Left renal cortex interstitium (tissue), 4 donors: Measurements from ENCODE around the gene TTC28. TPM values are rescaled to one million over a fixed set of nuclear protein-coding genes. Genes with fewer than 3 reads are reported as not detected.
"Not testable (repeated sequence)": the region's sequence is repeated elsewhere in the genome, so short reads cannot be mapped to it uniquely, and the experiment has no call there.

Experiments used
- DNase-seq, 4 donors: peaks; one replicate each; pipeline ENCODE4 v3.0.0-alpha.2; 2013; ENCODE audit warnings: low read depth in 4 of 4, low spot score in 2 of 4, missing footprints in 1 of 4
- polyA plus RNA-seq, 4 donors: library from polyadenylated mRNA; unstranded; fragments of 120-200 nt; gene quantifications; one replicate each; pipeline ENCODE4 v1.2.1, GENCODE V29; 2013; ENCODE audit not compliant: insufficient read length in 4 of 4

The TTC28 gene
- polyA plus RNA-seq, 4 donors: 26.0 to 49.6 (median 35.9) TPM

DNA sequence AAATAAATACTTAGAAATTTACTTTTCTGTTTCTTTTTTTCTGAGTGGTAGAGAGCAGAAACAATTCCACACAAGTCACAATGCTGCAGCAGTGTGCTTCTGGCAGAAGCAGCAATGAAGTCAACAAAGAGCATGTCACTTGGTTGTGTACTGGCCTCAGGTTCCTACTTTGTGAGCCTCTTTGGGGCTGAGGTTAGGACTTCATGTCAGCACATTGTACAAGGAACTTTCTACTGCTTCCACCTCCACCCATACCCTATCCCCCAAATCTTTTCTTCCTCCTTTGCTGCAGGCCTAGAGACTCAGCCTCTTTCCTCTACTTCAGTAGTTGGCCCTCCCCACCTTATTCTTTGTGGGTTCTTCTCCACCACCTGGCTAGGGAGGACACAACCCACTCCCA is 507.9 kb downstream of the TTC28 start:
- no peak for DNase-seq

DNA sequence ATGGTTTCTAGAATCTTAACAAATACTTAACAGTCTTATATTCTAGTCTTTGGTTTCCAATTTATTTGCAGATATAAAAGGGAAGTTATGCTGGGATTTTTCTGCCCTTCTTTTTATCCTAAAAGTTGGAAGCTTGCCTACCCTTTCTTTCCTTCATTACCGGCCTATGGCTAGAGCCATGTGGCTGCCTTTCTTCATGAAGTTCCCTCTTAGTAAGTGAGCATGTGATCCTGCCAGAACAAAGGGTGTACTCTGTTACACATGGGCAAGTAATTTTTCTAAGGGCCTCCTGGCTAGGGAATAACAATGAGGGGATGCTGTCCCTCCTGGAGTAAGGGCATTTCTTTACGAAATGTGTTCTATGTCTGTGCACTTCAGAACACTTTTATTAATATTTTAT is 508.5 kb downstream of the TTC28 start:
- DNase-seq: no peak

DNA sequence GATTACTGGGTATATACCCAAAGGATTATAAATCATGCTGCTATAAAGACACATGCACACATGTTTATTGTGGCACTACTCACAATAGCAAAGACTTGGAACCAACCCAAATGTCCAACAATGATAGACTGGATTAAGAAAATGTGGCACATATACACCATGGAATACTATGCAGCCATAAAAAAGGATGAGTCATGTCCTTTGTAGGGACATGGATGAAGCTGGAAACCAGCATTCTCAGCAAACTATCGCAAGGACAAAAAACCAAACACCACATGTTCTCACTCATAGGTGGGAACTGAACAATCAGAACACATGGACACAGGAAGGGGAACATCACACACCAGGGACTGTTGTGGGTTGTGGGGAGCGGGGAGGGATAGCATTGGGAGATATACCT is 510.3 kb downstream of the TTC28 start:
- DNase-seq: not testable (repeated sequence)

DNA sequence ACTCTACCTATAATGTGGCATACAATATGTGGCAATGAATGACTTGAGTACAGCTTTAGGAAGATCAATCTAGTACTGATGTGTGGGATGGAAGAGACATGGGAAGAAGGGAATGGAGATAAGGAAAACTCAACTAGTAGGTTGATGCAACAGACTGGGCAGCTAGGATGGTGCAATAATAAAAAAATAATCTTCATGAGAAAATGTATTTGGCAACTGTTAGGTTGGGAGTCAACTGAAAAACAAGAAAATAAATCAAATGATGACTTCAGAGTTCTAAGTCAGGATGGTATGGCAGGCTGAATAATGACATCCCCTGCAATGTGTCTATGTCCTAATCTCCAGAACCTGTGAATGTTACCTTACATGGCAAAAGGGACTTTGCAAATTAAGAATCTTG is 523.8 kb downstream of the TTC28 start:
- DNase-seq: no peak

DNA sequence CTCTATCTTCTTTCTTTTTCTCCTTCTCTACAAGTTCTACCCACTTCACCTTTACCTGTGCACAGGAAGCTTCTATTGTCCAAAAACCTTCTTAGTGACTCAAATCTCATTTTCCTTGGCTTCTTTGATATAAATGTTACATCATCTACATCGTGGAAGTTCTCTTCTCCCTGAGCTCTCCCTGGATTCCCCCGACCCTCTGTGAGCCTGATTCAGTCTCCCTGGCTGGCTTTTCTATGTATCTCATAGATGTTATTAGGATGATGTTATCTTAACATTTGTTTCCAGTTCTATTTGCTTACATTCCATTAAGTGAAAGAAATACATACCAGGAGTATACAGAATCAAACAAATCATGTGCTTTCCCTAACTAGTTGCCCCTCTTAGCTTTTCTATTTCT is 524.8 kb downstream of the TTC28 start:
- no peak for DNase-seq

DNA sequence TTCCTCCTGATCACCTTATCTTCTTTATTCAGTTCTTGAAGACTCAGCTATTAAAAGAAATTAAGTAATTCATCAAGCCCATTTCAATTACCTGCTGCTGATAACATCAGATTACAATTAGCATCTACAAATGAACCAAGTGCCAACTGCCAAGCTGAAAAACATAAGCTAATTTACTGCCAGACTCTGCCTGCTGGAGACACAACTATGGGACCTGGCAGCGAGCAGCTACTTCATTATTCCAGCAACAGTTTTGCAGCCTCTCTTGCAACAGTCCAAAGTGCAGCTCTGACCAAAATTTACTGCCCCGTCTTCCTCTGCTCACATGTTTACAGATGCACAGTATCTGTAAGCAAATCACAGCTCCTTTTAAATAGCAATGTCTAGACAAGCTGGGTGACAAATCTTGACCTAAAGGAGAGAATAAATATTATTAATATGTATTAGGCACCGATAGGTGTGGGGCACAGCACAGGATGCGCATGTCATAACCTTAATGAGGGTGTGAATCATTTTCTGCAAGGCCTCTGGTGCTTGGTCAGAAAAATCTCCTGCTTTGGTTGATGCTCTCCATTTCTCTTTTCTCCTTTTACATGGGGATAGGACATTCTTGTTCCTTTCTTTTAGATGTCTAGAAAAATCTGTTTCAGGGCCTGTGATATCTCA is 528.4 kb downstream of the TTC28 start:
- DNase-seq: no peak

DNA sequence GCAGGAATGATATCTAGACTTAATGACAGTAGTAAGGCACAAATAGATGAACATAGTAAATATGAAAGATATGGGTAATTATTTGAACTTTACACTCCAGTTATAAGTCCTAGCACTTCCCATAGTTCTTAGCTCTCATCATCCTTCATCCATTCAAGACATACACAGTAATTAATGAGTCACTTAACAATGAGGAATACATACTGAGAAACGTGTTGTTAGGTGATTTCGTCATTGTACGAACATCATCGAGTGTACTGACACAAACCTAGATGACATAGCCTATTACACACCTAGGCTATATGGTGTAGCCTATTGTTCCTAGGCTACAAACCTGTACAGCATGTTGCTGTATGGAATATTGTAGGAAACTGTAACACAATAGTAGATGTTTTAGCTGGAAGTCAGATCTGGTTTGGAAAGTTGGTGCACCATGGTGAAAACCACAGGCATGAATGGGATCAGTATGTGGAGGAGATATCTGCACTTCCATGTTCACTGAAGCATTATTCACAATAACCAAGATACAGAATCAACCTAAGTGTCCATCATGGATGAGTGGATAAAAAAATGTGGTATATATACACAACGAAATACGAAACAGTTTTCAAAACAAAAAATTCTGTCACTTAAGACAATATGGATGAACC is 530.7 kb downstream of the TTC28 start:
- DNase-seq: no peak

DNA sequence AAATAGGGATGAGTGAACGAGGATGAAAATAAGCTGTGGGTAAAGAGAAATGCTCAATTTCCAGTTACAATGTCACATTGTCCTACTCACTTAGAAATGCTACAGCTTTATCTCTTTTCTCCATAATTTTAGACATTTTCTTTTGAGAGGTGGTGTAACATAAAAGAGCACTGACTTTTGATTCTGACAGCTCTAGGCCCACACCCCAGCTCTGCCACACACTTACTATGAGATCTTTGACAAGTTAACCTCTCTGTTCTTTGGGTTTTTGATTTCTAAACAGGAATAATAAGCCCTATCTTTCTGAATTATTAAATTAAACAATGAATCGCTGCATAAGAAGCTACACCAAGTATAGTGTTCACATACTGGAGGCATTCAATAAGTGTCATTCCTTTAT is 532.2 kb downstream of the TTC28 start:
- DNase-seq: no peak

DNA sequence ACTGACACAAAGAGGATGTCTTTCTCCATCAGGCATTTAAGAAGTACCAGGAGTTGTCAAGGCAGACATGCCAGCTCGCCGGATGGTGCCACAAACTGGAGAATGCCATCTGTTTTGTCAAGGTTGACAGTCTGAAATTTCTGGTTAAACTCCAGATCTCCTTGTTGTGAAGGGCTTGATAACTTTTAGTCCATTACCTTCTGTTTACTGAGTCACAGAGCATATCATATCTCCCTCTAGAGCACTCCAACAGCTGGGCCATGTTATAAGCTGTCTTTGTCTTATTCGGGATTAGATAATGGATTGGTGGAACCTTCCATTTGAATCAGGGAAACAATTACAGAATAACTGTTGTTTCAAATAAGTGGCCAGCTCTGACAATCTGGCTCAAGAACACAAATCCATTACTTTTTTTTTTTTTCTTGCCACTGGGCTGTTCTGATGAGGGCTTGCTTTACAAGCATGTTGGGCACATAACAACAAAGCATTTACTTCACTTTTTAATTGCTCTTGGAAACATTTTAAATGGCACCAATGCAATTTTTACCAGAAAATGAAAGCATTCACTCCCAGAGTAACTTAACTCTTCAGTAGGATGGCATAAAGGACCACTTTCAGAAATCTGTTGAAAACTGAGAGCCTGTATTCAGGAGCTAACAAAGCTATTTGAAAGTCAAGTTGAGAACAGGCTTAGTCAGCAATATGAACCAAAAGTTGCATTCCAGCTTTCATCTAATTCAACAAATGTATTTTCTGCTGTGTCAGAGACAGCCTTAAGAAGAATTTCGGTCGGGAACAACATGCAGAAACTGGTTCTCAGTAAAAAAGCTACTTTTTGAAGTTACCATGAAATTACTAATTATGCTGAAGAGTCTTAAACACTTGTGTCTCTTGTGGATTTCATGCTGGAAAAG is 533.0 kb downstream of the TTC28 start:
- DNase-seq: no peak

DNA sequence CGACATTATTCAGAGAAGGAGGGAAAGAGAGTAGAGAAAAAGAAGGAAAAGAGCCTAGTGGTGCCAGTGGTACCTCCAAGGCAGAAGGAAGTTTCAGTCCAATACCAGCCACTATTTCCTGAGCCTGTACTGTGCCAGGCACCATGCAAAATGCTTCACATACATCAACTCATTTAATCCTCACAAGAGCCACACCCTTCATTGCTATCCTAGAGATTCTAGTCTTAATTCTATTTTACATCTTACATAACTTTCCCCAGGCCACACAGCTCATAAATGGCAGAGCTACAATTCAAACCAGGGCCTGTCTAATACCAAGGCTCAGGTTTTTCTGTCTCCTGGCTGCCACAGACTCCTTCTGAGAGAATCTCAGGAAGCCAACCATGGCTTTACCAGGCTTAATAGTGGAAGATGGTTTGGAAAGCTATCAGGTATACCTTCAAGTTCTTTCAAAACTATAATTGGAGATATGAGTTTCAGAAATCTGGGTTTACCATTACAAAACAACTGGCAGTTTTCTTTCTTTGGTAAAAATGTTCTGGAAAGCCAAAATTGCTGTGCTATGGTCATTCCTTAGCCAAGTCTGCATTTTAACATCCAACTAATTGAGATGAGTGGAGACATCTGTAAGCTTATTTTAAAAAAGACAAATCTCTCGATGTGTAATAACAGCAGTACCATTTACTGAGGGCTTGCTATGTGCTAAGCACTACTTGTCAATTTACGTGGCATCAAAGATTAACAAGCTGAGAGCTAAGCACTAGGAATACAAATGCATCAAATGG is 535.5 kb downstream of the TTC28 start:
- DNase-seq: no peak

DNA sequence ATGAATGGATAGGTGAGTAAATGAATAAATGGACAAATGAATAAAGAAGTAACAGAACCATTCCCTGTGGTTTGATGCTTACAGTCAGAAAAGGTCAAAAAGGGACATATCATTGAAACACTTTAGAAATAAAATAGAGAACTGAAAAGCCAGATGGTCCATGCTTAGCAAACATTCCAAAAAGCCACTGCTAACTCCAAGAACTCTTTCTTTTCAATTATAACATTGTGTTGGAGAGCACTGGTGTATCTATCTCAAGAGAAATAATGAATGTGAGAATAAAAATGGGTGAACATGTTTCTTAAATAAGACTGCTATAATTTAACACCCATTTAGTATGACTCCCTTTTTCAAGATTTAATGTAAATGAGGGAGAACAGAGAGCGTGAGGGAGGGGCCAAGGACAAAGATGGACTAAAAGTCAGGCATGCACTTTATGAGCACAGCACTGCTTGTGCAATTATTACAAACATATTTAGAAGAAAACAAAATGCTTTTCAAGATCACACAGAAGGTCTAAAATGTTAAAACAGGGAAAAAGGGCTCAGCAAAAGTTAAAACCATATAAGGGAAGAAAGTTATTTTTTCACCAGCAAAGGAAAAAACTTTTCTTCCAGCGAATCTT is 536.3 kb downstream of the TTC28 start:
- no peak for DNase-seq

DNA sequence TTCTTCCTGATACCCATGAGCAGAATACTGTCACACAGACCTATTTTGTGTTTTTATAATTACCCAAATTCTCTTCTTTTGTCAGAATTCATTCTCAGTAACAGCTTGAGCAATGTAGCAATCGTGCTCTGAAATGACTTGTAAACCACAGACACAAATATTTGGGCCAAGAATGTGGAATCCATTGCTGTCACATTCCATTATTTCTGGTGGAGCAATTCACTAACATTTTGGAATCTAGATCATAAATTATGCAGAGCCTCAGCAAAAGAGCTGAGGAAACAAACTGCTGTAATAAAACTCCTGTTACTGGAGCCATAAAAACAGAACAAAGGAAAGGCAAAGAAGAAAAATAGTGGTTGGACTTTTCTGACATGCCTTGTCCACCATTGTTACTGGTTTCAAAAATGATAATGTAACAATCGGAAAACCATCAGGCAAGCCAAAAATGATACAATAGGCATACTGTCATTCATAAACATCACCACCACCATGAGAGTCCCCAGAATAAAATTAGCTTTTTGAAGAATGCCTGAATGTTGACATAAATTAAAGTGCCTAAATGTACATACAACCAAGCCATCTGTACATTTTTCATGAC is 537.2 kb downstream of the TTC28 start:
- peak; percentile 32 to 68 (median 58) for DNase-seq

DNA sequence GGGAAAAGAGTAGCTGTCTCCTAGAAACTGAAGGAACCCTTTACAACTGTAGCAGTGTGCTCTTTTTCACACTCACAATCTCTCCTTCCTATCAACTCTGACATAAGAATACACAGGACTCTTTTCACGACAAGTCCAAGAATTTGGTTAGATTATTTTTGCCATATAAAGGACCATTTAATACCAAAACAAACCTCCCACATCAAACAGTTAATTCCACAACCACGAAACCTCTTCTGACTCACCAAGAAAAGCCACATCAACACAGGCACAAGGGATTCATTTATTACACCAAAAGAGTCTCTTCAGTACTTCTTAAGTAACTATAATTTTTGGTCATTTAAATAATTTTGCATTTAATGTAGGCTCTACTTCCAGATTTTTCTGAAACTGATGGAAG is 538.0 kb downstream of the TTC28 start:
- DNase-seq: no peak

DNA sequence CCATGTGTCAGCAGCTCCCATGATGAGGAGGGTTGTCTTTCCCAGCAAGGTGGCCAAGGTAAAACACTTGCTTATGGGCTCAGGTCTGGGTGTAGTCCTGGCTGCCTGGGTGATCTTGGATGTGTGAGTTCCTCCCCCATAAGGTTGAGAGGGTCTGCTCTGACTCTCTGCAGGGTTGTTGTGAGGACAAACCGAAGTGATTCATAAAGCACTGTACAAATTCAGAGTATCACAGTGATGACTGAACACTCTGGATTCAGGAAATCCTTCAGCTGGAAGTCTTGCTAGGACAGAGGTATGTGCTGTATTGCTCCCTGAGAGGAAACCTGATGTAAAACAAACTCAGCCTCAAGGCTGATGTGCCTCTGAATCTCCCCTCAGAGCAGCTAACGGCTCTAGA is 539.7 kb downstream of the TTC28 start:
- DNase-seq: no peak

DNA sequence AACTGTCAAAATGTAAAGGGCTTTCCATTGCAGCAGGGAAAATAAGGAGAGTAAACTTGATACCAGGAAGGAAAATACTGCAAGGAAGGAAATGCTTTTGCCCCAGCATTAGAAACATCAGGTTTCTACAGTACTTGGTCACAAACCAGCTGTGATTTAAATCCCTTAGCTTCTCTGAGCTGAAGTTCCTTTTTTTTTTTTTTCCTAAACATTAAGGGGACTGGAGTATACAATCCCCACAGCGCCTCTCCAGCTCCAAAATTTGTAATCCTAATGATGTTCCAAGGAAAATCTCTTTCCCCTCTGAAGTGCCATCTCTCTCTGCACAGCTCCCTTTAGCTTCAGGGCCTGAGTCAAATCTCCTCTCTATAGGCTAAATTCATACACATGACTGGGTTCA is 540.1 kb downstream of the TTC28 start:
- DNase-seq: no peak

DNA sequence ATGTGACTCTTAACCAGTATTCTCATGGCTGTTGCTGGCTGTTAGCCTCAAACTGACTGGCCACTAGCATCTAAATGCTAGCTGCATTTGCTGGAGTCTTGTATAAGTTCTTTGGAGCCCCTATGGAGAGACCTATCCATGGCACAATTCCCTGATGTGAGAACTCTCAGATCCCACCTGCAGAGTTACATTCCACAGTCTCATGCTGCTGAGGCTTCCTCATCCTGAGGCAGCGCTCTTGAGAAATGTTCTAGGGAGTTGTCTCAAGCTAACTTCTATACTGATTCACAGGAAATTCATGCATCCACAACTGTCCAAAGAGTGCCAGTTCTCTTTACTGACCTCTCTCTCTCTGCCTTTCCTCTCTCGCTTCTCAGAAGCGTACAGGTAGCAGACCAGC is 542.6 kb downstream of the TTC28 start:
- no peak for DNase-seq

DNA sequence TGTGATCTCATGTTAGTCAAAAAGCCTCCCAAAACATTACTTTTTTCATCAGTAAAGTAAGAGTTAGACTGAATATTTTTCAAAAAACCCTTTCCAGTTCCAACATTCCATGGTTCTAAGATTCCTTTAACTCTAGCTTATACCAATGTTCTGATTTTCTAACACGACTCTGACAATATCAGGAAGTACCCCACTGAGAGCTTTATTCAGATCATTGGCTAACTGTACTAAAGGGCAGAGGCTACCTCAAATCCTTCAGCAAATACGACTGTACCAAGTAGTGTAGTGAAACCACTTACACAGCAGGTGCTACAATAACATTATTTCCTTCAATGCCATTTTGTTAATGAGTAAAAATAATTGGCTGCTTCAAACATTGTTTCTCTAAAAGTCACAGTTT is 547.2 kb downstream of the TTC28 start:
- no peak for DNase-seq

DNA sequence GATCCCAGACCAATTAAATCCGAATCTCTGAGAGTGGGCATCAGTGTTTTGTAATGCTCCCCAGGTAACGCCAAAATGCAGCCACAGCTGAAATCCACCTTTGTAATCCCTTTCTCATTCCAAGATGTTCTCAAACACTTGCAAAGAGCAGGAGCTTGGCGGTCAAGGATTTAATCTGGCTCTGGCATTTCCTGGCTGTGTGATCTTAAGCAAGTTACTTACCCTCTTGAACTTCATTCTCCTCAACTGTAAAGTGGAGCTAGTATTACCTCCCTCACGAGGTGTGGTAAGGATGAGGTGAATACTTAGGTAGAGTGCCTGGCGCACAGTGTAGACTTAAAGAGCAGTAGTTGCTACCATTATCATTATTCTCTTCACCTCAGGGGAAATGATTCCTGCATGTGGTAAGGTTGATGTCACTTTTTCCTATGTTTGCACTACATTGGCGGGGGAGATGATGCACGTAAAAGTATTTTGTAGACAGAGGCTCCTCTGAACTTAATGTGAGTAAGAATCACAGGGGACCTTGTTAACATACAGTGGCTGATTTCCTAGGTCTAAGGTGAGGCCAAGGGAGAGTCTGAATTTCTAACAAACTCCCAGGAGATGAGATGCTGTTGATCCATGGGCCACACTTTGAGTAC is 550.2 kb downstream of the TTC28 start:
- no peak for DNase-seq

DNA sequence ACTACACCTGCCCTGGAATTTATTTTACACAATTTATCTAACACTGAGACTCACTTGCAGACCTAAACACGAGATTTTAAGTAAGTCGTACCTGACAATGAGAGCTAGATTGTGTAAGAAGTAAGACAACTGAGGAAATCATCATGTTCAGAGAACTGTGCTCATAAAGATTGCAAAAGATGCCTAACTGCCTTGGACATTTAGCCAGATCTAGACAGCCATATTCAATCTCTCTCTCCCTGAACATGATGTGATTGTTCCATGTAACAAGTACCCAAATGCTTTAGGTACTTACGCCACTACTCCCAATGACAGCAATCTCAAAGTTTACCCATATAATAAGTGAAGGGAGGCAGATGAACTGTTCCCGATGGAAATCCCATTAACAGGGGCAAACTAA is 550.8 kb downstream of the TTC28 start:
- DNase-seq: no peak

DNA sequence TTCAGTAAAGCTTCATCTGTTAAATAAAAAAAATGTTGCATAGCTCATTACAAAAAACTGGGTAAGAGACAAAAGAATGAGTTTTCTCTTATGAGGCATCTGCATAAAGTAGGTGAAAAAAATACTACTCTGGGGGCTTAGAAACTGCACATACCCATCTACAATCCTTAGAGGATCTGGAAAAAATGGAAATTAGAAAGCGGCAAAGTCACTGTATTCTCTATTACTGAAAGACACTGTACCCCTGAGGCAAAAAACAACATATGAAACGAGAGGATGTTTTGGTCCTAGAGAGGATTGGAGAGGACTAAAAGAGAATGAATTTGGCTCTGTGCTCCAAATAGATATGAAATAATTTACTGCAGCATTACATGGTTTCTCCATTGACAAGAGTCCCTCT is 553.8 kb downstream of the TTC28 start:
- no peak for DNase-seq
